Endometrial microvascular endothelial cells (primary cell): ENCODE results near the gene ZSCAN12. TPM values are rescaled to one million over a fixed set of nuclear protein-coding genes. Genes with fewer than 3 reads are reported as not detected.

Experiments used
- in situ Hi-C: cut with HindIII; loops from 2 replicates; pipeline ENCODE4 v1.10.0; 2017; ENCODE audit warnings: low sequenced_read_pairs, low pct_unique_long_range_greater_than_20kb; ENCODE audit errors: inconsistent ontology term
- total RNA-seq: library from RNA; depleted of rRNA; stranded (reverse); fragments of >200 nt; gene quantifications from one replicate; pipeline ENCODE4 v1.2.3, GENCODE V29; 2015; ENCODE audit errors: inconsistent ontology term

Gene ZSCAN12
- total RNA-seq, 1 donor from 2014 or later: 2.1 TPM

DNA sequence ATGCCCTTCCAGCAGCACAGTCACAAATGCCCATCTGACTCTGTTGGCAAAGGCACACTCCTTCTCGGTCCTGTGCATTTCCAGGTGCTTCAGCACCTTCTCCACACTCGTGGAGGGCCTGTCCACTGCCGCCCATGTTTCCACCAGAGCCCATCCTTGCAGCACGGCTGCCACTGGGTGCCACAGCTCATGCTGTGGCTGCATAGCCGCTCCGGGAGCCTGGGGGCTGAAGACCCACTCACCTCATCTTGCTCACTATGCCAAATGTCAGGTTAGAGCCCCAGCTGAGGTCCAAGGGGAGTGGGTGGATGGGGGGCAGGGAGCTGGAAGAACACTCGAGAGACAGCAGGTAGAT is 42.9 kb downstream of the ZSCAN12 start:
- in situ Hi-C loops: no loop called here

GRCh38 chr6:28355743-28356665 is 43.5 kb downstream of the ZSCAN12 start:
- in situ Hi-C loops: no loop called here

GRCh38 chr6:28354688-28355554 is 44.6 kb downstream of the ZSCAN12 start:
- in situ Hi-C loops: no loop called here

GRCh38 chr6:28353981-28354676 is 45.4 kb downstream of the ZSCAN12 start:
- in situ Hi-C loops: no loop called here

- in situ Hi-C loops: no loop called here
These were observed 46.2 kb downstream of the ZSCAN12 start for GRCh38 chr6:28353356-28353755.

GRCh38 chr6:28351493-28351925 is 48.0 kb downstream of the ZSCAN12 start:
- in situ Hi-C loops: no loop called here

GRCh38 chr6:28351087-28351486 is 48.5 kb downstream of the ZSCAN12 start:
- in situ Hi-C loops: no loop called here

- in situ Hi-C loops: no loop called here
These were observed 49.4 kb downstream of the ZSCAN12 start, which contains the start of gene ZKSCAN3 for GRCh38 chr6:28349892-28350737. TSS of gene ZKSCAN3 (plus strand) at chr6:28349947. CDS start at chr6:28359587, 9,640 bp downstream.

GRCh38 chr6:28349344-28349891 is 50.1 kb downstream of the ZSCAN12 start:
- in situ Hi-C loops: no loop called here

GRCh38 chr6:28347119-28347518 is 52.4 kb downstream of the ZSCAN12 start:
- in situ Hi-C loops: no loop called here

DNA sequence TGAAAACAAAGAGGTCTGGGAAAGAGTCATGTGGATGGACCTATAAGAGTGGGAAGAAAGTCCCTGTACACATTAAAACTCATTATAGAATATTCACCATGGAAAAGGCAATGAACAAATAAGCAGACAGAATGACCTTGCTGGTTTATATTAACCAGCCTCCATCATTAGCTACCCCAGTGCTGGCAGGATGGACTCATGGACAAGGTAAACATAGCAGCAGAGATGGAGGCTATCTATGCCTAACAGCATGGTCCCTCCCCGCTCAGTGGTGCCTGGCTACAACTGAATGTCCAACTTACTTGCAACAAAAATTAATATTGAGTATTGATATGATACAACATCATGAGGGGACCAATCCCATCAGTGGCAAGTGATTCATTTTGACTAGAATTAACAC is 54.3 kb downstream of the ZSCAN12 start:
- in situ Hi-C loops: no loop called here

DNA sequence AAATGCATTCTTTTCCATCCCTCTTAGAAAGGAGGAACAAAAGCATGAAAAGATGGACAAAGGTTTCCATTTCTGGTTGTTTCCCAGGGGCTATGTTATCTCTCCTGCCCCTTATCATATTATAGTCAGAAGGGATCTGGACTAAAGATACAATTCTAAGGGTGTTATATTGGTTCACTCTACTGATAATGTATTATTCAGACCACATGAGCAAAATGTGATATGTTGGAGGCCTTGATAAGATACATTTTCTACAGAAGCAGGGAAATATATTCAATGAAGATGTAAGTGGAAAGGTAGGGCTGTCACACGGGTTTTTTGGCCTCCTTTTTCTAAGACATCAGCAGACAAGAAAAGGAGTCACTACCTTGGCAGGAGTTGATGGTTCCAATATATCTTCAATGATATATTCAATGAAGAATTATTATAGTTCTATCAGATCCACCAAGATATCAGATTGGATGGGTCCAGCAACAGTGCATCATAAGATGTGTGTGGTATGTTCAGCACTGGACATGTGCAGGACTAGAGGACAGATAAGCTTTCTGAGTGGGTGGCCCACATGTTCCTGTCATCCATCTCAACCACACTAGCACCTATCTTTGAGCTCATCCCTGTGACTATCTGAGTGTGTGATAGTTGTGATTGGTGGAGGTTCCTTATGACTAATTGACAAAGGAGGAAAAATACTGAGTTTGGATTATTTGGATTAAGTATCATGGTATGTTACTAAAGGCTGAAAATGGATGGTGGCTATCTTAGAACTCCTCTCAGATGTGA is 55.5 kb downstream of the ZSCAN12 start:
- in situ Hi-C loops: no loop called here

GRCh38 chr6:28340310-28341095 is 59.0 kb downstream of the ZSCAN12 start:
- in situ Hi-C loops: no loop called here

GRCh38 chr6:28337121-28337520 is 62.4 kb downstream of the ZSCAN12 start:
- in situ Hi-C loops: no loop called here

DNA sequence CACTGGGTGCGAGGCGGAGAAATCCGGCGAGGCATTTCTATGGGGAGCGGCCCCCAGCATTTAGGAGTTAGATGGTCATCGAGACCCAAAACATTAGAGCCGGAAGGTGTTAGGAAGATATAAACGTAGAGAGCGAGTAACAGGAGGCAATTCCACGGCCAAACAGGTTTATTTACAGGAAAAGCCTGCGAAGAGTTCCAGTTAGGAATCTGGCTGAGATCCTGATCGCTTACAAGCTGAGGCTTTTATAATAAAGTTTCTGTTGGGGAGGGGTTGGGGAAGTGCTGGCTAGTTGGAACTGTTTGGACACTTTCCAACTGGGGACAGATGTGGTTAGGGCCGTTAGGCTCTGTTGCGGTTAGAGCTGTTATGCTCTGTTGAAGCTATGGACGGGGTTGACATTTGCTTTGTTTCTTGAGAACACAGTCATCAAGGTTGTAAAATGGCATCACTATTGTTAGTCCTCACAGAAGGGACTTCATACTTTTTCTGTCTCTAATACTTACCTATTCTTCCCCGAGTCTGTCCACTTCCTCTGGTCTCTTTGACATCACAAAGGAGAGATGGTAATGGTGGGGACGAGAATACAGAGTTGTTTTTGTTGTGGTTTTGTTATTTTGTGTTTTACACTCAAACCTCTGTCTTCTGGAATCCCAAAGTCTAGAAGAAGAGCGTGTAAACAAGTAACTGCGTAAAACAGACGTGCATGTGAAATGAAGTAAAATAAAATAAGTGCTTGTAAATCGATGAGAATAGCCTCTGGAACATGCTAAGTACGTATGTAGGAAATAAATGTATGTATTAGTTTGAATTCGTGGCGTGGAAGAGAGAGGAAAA is 63.0 kb downstream of the ZSCAN12 start:
- in situ Hi-C loops: no loop called here
